Epithelial cell of prostate (primary cell): ENCODE results near the gene FAP.

Experiments used
- DNase-seq: peaks from one replicate; pipeline ENCODE4 v3.0.0-alpha.2; 2011; ENCODE audit warnings: low read depth, low spot score
- H3K27ac ChIP-seq: fragments of 450-650 bp; 2 replicates; pipeline ENCODE4 v1.5.1; 2017; ENCODE audit warnings: mild to moderate bottlenecking

Gene FAP

GRCh38 chr2:162198239-162198638 is 45.0 kb downstream of the FAP start:
- DNase-seq, result no peak

GRCh38 chr2:162197069-162197825 is 46.0 kb downstream of the FAP start:
- DNase-seq, result no peak
- no peak overlapping the region for H3K27ac ChIP-seq

More at GRCh38 chr2:162198239-162198638, 45.0 kb downstream of the FAP start:
- H3K27ac ChIP-seq, result no peak overlapping the region

- H3K27ac ChIP-seq, result no peak overlapping the region
These were observed 46.6 kb downstream of the FAP start for GRCh38 chr2:162196638-162197037.

GRCh38 chr2:162188451-162188850 is 54.8 kb downstream of the FAP start:
- H3K27ac ChIP-seq, result no peak overlapping the region
- no peak for DNase-seq

More at GRCh38 chr2:162196638-162197037, 46.6 kb downstream of the FAP start:
- DNase-seq, result no peak

- H3K27ac ChIP-seq, result no peak overlapping the region
- no peak for DNase-seq
These were observed 57.6 kb downstream of the FAP start for GRCh38 chr2:162185541-162186232.

GRCh38 chr2:162184821-162185450 is 58.3 kb downstream of the FAP start:
- H3K27ac ChIP-seq, result peak overlapping the region; percentile 7
- no peak for DNase-seq

- peak overlapping the region; percentile 7 for H3K27ac ChIP-seq
- DNase-seq, result no peak
These were observed 58.9 kb downstream of the FAP start for GRCh38 chr2:162184359-162184758.

GRCh38 chr2:162182395-162182794 is 60.9 kb downstream of the FAP start:
- DNase-seq, result no peak
- no peak overlapping the region for H3K27ac ChIP-seq

- no peak for DNase-seq
These were observed 65.9 kb downstream of the FAP start for GRCh38 chr2:162177301-162177700.

GRCh38 chr2:162175714-162176113 is 67.5 kb downstream of the FAP start:
- DNase-seq, result no peak
- H3K27ac ChIP-seq, result no peak overlapping the region

More at GRCh38 chr2:162177301-162177700, 65.9 kb downstream of the FAP start:
- no peak overlapping the region for H3K27ac ChIP-seq

GRCh38 chr2:162174746-162175145 is 68.5 kb downstream of the FAP start:
- no peak overlapping the region for H3K27ac ChIP-seq
- no peak for DNase-seq

- no peak overlapping the region for H3K27ac ChIP-seq
- DNase-seq, result no peak
These were observed 70.4 kb downstream of the FAP start for GRCh38 chr2:162172802-162173370.

- no peak overlapping the region for H3K27ac ChIP-seq
- no peak for DNase-seq
These were observed 76.5 kb downstream of the FAP start for GRCh38 chr2:162166745-162167144.

- H3K27ac ChIP-seq, result no peak overlapping the region
- no peak for DNase-seq
These were observed 77.1 kb downstream of the FAP start for GRCh38 chr2:162166174-162166573.

- no peak for DNase-seq
- no peak overlapping the region for H3K27ac ChIP-seq
These were observed 78.4 kb downstream of the FAP start for GRCh38 chr2:162164802-162165201.

- no peak overlapping the region for H3K27ac ChIP-seq
- no peak for DNase-seq
These were observed 83.8 kb downstream of the FAP start for GRCh38 chr2:162159446-162159845.

- DNase-seq, result no peak
- no peak overlapping the region for H3K27ac ChIP-seq
These were observed 87.1 kb downstream of the FAP start for GRCh38 chr2:162156149-162156548.

- no peak overlapping the region for H3K27ac ChIP-seq
- DNase-seq, result no peak
These were observed 88.2 kb downstream of the FAP start for GRCh38 chr2:162155093-162155492.

GRCh38 chr2:162153608-162154224 is 89.5 kb downstream of the FAP start:
- no peak overlapping the region for H3K27ac ChIP-seq
- no peak for DNase-seq

GRCh38 chr2:162152147-162152546 is 91.1 kb downstream of the FAP start, which contains the start of gene GCG:
TSS of gene GCG (minus strand) at chr2:162152247. CDS start at chr2:162149178, 3,069 bp downstream.
- no peak for DNase-seq
- H3K27ac ChIP-seq, result no peak within 1 kb of the TSS
